ENCODE data around the gene SPATA18. TPM values are rescaled to one million over a fixed set of nuclear protein-coding genes. Genes with fewer than 3 reads are reported as not detected.

SPATA18 gene
- total and polyA plus RNA-seq, 2 donors (not counting 1 experiment from before 2014, with no cell fraction given), result 0.42 to 1.9 TPM

DNA sequence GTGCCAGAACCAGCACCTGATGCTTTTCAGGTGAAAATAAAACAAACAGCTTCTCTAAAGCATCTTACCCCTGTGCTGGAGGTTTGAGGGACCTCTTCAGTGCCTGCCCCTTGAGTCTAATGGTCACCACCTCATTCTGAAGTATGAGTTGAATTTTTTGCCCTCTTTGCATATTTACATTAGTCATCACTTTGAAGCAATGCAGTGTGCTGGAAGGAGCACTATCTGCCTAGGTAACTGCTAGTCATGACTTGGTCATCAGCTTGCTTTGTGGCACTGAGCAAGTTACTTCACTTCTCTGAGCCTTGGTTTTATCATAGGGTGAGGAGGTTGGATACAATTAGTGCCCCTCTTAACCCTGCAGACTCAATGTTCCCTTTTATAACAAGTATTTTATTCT, 44.9 kb downstream of the SPATA18 start:
- no peak overlapping the region for H2AFZ ChIP-seq (ENCODE audit: insufficient read depth, low read depth, low read length, poor library complexity, severe bottlenecking)
- no peak for TF ChIP-seq EZH2 (IDR thresholded peaks at IDR 0.05; ENCODE audit: borderline replicate concordance, insufficient read depth, low read depth, low read length, poor library complexity, severe bottlenecking)
- TF ChIP-seq, protein P1, sequence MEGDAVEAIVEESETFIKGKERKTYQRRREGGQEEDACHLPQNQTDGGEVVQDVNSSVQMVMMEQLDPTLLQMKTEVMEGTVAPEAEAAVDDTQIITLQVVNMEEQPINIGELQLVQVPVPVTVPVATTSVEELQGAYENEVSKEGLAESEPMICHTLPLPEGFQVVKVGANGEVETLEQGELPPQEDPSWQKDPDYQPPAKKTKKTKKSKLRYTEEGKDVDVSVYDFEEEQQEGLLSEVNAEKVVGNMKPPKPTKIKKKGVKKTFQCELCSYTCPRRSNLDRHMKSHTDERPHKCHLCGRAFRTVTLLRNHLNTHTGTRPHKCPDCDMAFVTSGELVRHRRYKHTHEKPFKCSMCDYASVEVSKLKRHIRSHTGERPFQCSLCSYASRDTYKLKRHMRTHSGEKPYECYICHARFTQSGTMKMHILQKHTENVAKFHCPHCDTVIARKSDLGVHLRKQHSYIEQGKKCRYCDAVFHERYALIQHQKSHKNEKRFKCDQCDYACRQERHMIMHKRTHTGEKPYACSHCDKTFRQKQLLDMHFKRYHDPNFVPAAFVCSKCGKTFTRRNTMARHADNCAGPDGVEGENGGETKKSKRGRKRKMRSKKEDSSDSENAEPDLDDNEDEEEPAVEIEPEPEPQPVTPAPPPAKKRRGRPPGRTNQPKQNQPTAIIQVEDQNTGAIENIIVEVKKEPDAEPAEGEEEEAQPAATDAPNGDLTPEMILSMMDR (IDR thresholded peaks at IDR 0.05), result no peak
- no peaks in the 10 kb centered on the region for H3K27me3 ChIP-seq (replicated peaks in 1 of 4; ENCODE audit: control extremely low read depth in 1 of 4, control insufficient read depth in 3 of 4, insufficient read depth in 4 of 4, low read length in 3 of 4)
- H3K79me2 ChIP-seq (ENCODE audit: control insufficient read depth, insufficient read depth, low read length), result no peaks in the 10 kb centered on the region
- Mint-ChIP-seq H3K27me3 (no peaks in the 10 kb centered on the region), H3K9me3 (ENCODE audit: insufficient read depth) (no peaks in the 10 kb centered on the region), H3K27ac (no peak overlapping the region), H3K4me1 (no peaks in the 10 kb centered on the region), H3K4me3 (no peak overlapping the region)
- CTCF ChIA-PET, result no interaction called here
- H3K9me3 ChIP-seq (ENCODE audit: control extremely low read depth in 1 of 3, control insufficient read depth in 2 of 3, insufficient read depth in 1 of 3, low read length in 2 of 3), result peaks cover 0 to 6% (median 0%) of the 10 kb centered on the region in 3 donors
- ATAC-seq (ENCODE audit: low read depth), result no peak
- H3K4me3 ChIP-seq (ENCODE audit: control extremely low read depth in 1 of 5, extremely low read depth in 1 of 5, insufficient read depth in 1 of 5, low read depth in 2 of 5, low read length in 4 of 5), result no peak overlapping the region
- no peaks in the 10 kb centered on the region for H4K20me1 ChIP-seq (ENCODE audit: control insufficient read depth, insufficient read depth, low read length, poor library complexity, severe bottlenecking)
- no peaks in the 10 kb centered on the region for H3K36me3 ChIP-seq (replicated peaks in 1 of 2; ENCODE audit: control extremely low read depth in 1 of 2, control insufficient read depth in 1 of 2, extremely low read depth in 1 of 2, insufficient read depth in 2 of 2, low read length in 1 of 2)
- no peak for DNase-seq
- H3K4me2 ChIP-seq (replicated peaks; ENCODE audit: low read depth, low read length, poor library complexity, severe bottlenecking), result no peak overlapping the region
- no peak overlapping the region for H3K9ac ChIP-seq (ENCODE audit: low read length)
- H3K27ac ChIP-seq (ENCODE audit: low read length in 2 of 2), result no peak overlapping the region
- POLR2A ChIA-PET, result no interaction called here
- intact Hi-C loops (cut with micrococcal nuclease), result no loop called here
- no peaks in the 10 kb centered on the region for H3K4me1 ChIP-seq (ENCODE audit: control insufficient read depth in 2 of 2, insufficient read depth in 2 of 2, low read length in 2 of 2)

DNA sequence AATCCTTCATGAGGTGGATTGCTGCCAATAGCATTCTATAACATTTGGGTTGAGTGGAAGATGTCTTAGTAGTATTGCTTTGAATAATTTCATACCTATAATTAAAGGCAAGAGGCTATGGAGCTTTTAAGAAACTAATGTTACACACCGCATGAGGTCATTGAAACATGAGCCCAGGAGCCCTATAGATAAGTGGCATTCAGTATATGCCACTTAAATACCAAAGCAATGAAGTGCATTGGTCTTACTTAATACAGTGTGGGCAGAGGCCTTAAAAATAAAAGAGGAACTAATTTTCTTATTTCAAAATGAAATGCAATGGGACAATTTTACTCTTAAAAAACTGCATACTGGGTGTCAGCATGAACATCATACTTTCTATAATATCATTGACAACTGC, 47.5 kb downstream of the SPATA18 start:
- Mint-ChIP-seq H3K9me3 (ENCODE audit: insufficient read depth) (no peaks in the 10 kb centered on the region), H3K4me3 (no peak overlapping the region), H3K27ac (no peak overlapping the region), H3K4me1 (no peaks in the 10 kb centered on the region), H3K27me3 (no peaks in the 10 kb centered on the region)
- no peak overlapping the region for H3K27ac ChIP-seq (ENCODE audit: low read length in 2 of 2)
- intact Hi-C loops (cut with micrococcal nuclease), result no loop called here
- H3K9me3 ChIP-seq (ENCODE audit: control extremely low read depth in 1 of 3, control insufficient read depth in 2 of 3, insufficient read depth in 1 of 3, low read length in 2 of 3), result no peaks in the 10 kb centered on the region
- no peak overlapping the region for H3K9ac ChIP-seq (ENCODE audit: low read length)
- no peak for ATAC-seq (ENCODE audit: low read depth)
- no peak overlapping the region for H3K4me2 ChIP-seq (replicated peaks; ENCODE audit: low read depth, low read length, poor library complexity, severe bottlenecking)
- H3K36me3 ChIP-seq (replicated peaks in 1 of 2; ENCODE audit: control extremely low read depth in 1 of 2, control insufficient read depth in 1 of 2, extremely low read depth in 1 of 2, insufficient read depth in 2 of 2, low read length in 1 of 2), result no peaks in the 10 kb centered on the region
- TF ChIP-seq EZH2 (IDR thresholded peaks at IDR 0.05; ENCODE audit: borderline replicate concordance, insufficient read depth, low read depth, low read length, poor library complexity, severe bottlenecking), result no peak
- TF ChIP-seq, protein P1 (IDR thresholded peaks at IDR 0.05), result no peak
- H4K20me1 ChIP-seq (ENCODE audit: control insufficient read depth, insufficient read depth, low read length, poor library complexity, severe bottlenecking), result no peaks in the 10 kb centered on the region
- H3K4me3 ChIP-seq (ENCODE audit: control extremely low read depth in 1 of 5, extremely low read depth in 1 of 5, insufficient read depth in 1 of 5, low read depth in 2 of 5, low read length in 4 of 5), result no peak overlapping the region
- CTCF ChIA-PET, result no interaction called here
- H2AFZ ChIP-seq (ENCODE audit: insufficient read depth, low read depth, low read length, poor library complexity, severe bottlenecking), result no peak overlapping the region
- H3K27me3 ChIP-seq (replicated peaks in 1 of 4; ENCODE audit: control extremely low read depth in 1 of 4, control insufficient read depth in 3 of 4, insufficient read depth in 4 of 4, low read length in 3 of 4), result peaks cover 0 to 3% (median 0%) of the 10 kb centered on the region in 4 experiments
- POLR2A ChIA-PET, result no interaction called here
- H3K4me1 ChIP-seq (ENCODE audit: control insufficient read depth in 2 of 2, insufficient read depth in 2 of 2, low read length in 2 of 2), result no peaks in the 10 kb centered on the region
- no peak for DNase-seq
- H3K79me2 ChIP-seq (ENCODE audit: control insufficient read depth, insufficient read depth, low read length), result no peaks in the 10 kb centered on the region
- WGBS (ENCODE audit: insufficient coverage), result no CpG with 5 or more reads among the region's 1 CpG
